OCI-LY3 (cell line): ENCODE measurements around the gene ABHD17C.
"Not testable (repeated sequence)": the region's sequence is repeated elsewhere in the genome, so short reads cannot be mapped to it uniquely, and the experiment has no call there.

ENCODE experiments used
- H2AFZ ChIP-seq: fragments of 200-600, 300-600 bp; shearing (Covaris generic); 2 replicates; pipeline ENCODE4 v1.6.0; 2014; ENCODE audit warnings: antibody characterized with exemption, low read depth, low read length
- H3K27ac ChIP-seq: fragments of 200-600, 300-600 bp; sonication (generic); 2 replicates; pipeline ENCODE4 v1.5.1; 2014; ENCODE audit warnings: mild to moderate bottlenecking, low read length, moderate library complexity, mixed read lengths
- H3K27me3 ChIP-seq: fragments of 200-600, 300-600 bp; sonication (generic); 2 replicates; pipeline ENCODE4 v1.6.1; 2014; ENCODE audit warnings: low read depth, low read length, mixed read lengths
- H3K36me3 ChIP-seq: fragments of 200-600, 300-600 bp; sonication (generic); replicated peaks from 2 replicates; pipeline ENCODE3; 2014; ENCODE audit warnings: low read depth, low read length, mixed read lengths
- H3K4me1 ChIP-seq: fragments of 300-600, 200-600 bp; sonication (generic); 2 replicates; pipeline ENCODE4 v1.6.1; 2014; ENCODE audit warnings: low read length, mixed read lengths
- H3K4me2 ChIP-seq: fragments of 200-600, 300-600 bp; sonication (generic); 2 replicates; pipeline ENCODE4 v1.6.1; 2014; ENCODE audit warnings: low read length, mixed read lengths
- H3K4me3 ChIP-seq: fragments of 300-600, 200-600 bp; sonication (generic); 2 replicates; pipeline ENCODE4 v1.5.1; 2014; ENCODE audit warnings: antibody characterized with exemption, mild to moderate bottlenecking, low read length, moderate library complexity
- H3K79me2 ChIP-seq: fragments of 300-600, 200-600 bp; shearing (Covaris generic); 2 replicates; pipeline ENCODE4 v1.6.1; 2014; ENCODE audit warnings: mild to moderate bottlenecking, low read length, mixed read lengths
- H3K9ac ChIP-seq: fragments of 300-600, 200-600 bp; shearing (Covaris generic); 2 replicates; pipeline ENCODE4 v1.6.0; 2014; ENCODE audit warnings: mild to moderate bottlenecking, low read length, moderate library complexity
- H3K9me3 ChIP-seq: fragments of 200-600, 300-600 bp; shearing (Covaris generic); 2 replicates; pipeline ENCODE4 v1.6.1; 2014; ENCODE audit warnings: low read length, mixed read lengths; ENCODE audit not compliant: insufficient read depth
- H4K20me1 ChIP-seq: fragments of 200-600, 300-600 bp; sonication (generic); 2 replicates; pipeline ENCODE4 v1.6.1; 2016; ENCODE audit warnings: low read length, mixed read lengths; ENCODE audit not compliant: insufficient read depth
- EZH2phosphoT487 ChIP-seq: fragments of 200-600 bp; shearing (Covaris generic); IDR thresholded peaks from 2 replicates; pipeline ENCODE4 v1.6.1; 2018; ENCODE audit warnings: antibody characterized with exemption, mixed run types, low read depth
- TF ChIP-seq, protein P1 (sequence below): fragments of 200-600, 300-600 bp; sonication (generic); IDR thresholded peaks from 2 replicates; pipeline ENCODE4 v1.5.1; 2014; ENCODE audit warnings: antibody characterized with exemption, low read length, low read depth

The ABHD17C gene

DNA sequence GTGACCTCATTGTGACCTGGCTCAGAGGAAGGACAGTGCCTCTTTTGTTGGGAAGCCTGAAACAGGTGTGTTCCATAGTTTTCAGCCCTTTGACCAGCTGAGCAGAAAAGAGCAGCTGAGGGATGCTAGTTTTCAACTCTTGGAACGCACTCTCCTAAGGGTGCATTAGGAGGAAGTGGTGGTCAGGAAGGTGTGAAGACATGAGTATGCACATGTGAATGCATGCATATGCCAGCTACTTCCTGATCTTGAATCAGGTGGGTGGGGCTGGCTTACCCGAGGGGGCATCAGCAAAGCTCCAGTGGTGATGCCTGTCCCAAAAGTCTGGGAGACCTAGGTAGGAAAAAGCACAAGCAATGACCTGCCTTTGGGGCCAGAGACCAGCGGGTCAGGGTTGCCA lies 60.8 kb downstream of the ABHD17C start:
- Histone ChIP-seq H3K36me3 (peaks cover 21% of the 10 kb centered on the region), H3K9me3 (no peaks in the 10 kb centered on the region), H3K27me3 (no peaks in the 10 kb centered on the region), H3K4me1 (no peaks in the 10 kb centered on the region), H3K4me3 (no peak overlapping the region), H3K4me2 (no peak overlapping the region), H3K79me2 (no peaks in the 10 kb centered on the region), H3K9ac (no peak overlapping the region), H2AFZ (no peak overlapping the region), H3K27ac (no peak overlapping the region), H4K20me1 (no peaks in the 10 kb centered on the region)
- TF ChIP-seq, protein P1, sequence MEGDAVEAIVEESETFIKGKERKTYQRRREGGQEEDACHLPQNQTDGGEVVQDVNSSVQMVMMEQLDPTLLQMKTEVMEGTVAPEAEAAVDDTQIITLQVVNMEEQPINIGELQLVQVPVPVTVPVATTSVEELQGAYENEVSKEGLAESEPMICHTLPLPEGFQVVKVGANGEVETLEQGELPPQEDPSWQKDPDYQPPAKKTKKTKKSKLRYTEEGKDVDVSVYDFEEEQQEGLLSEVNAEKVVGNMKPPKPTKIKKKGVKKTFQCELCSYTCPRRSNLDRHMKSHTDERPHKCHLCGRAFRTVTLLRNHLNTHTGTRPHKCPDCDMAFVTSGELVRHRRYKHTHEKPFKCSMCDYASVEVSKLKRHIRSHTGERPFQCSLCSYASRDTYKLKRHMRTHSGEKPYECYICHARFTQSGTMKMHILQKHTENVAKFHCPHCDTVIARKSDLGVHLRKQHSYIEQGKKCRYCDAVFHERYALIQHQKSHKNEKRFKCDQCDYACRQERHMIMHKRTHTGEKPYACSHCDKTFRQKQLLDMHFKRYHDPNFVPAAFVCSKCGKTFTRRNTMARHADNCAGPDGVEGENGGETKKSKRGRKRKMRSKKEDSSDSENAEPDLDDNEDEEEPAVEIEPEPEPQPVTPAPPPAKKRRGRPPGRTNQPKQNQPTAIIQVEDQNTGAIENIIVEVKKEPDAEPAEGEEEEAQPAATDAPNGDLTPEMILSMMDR = no peak
- no peak for TF ChIP-seq EZH2phosphoT487

DNA sequence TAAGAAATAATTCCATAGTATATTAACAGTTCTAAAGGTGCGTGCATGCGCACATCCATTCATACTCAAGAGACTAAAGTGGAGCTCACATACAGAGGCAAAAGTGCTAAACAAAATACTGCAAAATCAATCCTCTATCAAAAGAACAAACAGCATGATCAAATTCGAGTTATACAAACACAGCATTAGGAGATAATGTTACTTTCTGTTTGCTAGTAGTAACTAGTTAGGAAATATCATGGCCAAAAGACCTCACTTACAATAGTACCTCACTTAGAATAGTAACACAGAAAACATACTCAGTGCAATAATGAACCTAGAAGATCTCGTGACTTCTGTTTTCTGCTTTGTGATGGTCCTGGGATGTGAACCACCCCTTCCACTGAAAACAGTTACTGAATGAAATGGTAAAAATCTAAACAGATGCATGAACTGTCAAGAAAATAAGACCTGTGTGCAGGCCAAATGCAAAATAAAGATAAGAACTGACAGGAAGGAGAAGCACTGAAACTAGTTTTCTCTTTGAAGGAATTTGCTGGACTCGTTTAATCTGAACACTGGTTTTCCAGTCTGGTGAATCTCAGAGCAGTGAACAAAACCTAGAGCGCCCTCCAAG lies 63.1 kb downstream of the ABHD17C start:
- no peak overlapping the region for H3K9ac ChIP-seq

DNA sequence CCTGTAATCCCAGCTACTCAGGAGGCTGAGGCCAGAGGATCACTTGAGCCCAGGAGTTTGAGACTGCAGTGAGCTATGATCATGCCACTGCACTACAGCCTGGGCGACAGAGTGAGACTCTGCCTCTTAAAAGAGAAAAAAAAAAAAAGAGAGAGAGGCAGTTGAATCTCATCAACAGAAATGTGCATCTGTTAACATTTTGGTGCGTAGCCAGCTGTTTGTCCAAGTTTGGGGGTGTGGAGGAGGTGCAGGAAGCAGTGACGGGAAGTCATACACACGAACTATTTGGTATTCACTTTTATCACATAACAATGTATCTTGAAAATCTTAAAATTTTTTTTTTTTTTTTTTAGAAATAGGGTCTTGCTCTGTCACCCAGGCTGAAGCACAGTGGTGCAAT lies 65.8 kb downstream of the ABHD17C start:
- H3K79me2 ChIP-seq = no peaks in the 10 kb centered on the region
- no peaks in the 10 kb centered on the region for H3K27me3 ChIP-seq
- no peak overlapping the region for H3K9ac ChIP-seq
- no peaks in the 10 kb centered on the region for H3K4me1 ChIP-seq
- no peak overlapping the region for H3K27ac ChIP-seq
- no peak overlapping the region for H3K4me2 ChIP-seq
- H2AFZ ChIP-seq = no peak overlapping the region
- no peaks in the 10 kb centered on the region for H3K9me3 ChIP-seq
- peaks cover 2% of the 10 kb centered on the region for H3K36me3 ChIP-seq
- TF ChIP-seq, protein P1 = no peak
- TF ChIP-seq EZH2phosphoT487 = no peak
- H3K4me3 ChIP-seq = no peak overlapping the region
- H4K20me1 ChIP-seq = no peaks in the 10 kb centered on the region

More for the DNA sequence above, 63.1 kb downstream of the ABHD17C start:
- H3K4me3 ChIP-seq = no peak overlapping the region
- H3K4me1 ChIP-seq = no peaks in the 10 kb centered on the region
- no peaks in the 10 kb centered on the region for H3K27me3 ChIP-seq
- no peaks in the 10 kb centered on the region for H4K20me1 ChIP-seq
- H3K79me2 ChIP-seq = no peaks in the 10 kb centered on the region
- H3K36me3 ChIP-seq = peaks cover 18% of the 10 kb centered on the region
- no peak overlapping the region for H3K27ac ChIP-seq
- no peak overlapping the region for H2AFZ ChIP-seq
- H3K9me3 ChIP-seq = no peaks in the 10 kb centered on the region
- TF ChIP-seq, protein P1 = no peak
- TF ChIP-seq EZH2phosphoT487 = no peak
- H3K4me2 ChIP-seq = no peak overlapping the region

DNA sequence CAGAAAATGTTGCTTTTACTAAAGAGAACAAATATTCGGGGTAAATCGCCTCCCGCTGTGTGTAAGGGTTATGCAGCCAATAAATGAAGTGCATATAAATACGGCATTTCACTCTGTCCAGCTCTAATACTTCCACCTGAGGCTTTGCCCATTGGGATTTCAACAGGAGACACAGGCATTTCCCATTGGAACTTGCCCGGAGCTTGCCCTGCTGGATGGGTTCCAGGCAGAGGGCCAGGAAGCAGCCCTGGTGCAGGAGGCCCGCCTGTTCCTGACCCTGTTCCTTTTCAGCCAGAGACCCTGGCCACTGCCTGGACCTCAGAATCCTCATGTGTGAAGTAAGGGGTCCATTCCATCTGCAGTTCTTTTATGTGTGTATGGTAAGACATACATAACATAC lies 66.6 kb downstream of the ABHD17C start:
- no peaks in the 10 kb centered on the region for H3K9me3 ChIP-seq
- H2AFZ ChIP-seq = no peak overlapping the region
- no peaks in the 10 kb centered on the region for H3K36me3 ChIP-seq
- no peaks in the 10 kb centered on the region for H3K27me3 ChIP-seq
- no peak overlapping the region for H3K27ac ChIP-seq
- no peak for TF ChIP-seq EZH2phosphoT487
- TF ChIP-seq, protein P1 = no peak
- no peaks in the 10 kb centered on the region for H3K4me1 ChIP-seq
- H3K9ac ChIP-seq = no peak overlapping the region
- no peaks in the 10 kb centered on the region for H4K20me1 ChIP-seq
- H3K79me2 ChIP-seq = no peaks in the 10 kb centered on the region
- no peak overlapping the region for H3K4me3 ChIP-seq
- H3K4me2 ChIP-seq = no peak overlapping the region

DNA sequence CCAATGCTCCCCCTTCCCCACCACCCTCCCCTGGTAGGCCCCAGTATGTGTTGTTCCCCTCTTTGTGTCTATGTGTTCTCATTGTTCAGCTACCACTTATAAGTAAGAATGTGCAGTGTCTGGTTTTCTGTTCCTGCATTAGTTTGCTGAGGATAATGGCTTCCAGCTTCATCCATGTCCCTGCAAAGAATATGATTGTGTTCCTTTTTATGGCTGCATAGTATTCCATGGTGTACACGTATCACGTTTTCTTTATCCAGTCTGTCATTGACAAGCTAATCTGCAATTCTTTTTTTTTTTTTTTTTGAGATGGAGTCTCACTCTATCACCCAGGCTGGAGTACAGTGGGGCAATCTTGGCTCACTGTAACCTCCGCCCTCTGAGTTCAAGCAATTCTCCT lies 68.1 kb downstream of the ABHD17C start:
- H3K4me1 ChIP-seq, H3K36me3 ChIP-seq, H3K4me3 ChIP-seq, H2AFZ ChIP-seq, H3K9ac ChIP-seq, H3K9me3 ChIP-seq, H3K27ac ChIP-seq, H3K4me2 ChIP-seq, H3K27me3 ChIP-seq, H4K20me1 ChIP-seq, H3K79me2 ChIP-seq: not testable (repeated sequence)
